HT-29 (cell line): ENCODE measurements around the gene ZBTB7A. TPM values are rescaled to one million over a fixed set of nuclear protein-coding genes. Genes with fewer than 3 reads are reported as not detected.

Experiments
- DNase-seq: peaks from one replicate; pipeline ENCODE4 v3.0.0-alpha.2; 2015; ENCODE audit warnings: low spot score
- total RNA-seq: library from RNA; depleted of rRNA; stranded (reverse); fragments of >200 nt; shearing (Covaris generic); gene quantifications from 2 replicates; pipeline ENCODE4 v1.2.3, GENCODE V29; 2014; rRNA removed

Gene ZBTB7A
- 67.4 and 72.7 TPM in 2 replicates for total RNA-seq

- peak; percentile 66 for DNase-seq
These were observed at the start of gene ZBTB7A for GRCh38 chr19:4066682-4067395. Gene ZBTB7A, minus strand, starts transcription at chr19:4066899. Its CDS starts 11,667 bp downstream, at chr19:4055232.

- DNase-seq: no peak
These were observed 49.2 kb upstream of the ZBTB7A start for GRCh38 chr19:4115818-4116385.

GRCh38 chr19:4115050-4115817 is 48.5 kb upstream of the ZBTB7A start:
- DNase-seq: no peak

- no peak for DNase-seq
These were observed 47.5 kb upstream of the ZBTB7A start for GRCh38 chr19:4114181-4114580.

GRCh38 chr19:4113398-4114088 is 46.8 kb upstream of the ZBTB7A start:
- no peak for DNase-seq

- no peak for DNase-seq
These were observed 45.7 kb upstream of the ZBTB7A start for GRCh38 chr19:4112367-4112766.

GRCh38 chr19:4109626-4109945 is 42.9 kb upstream of the ZBTB7A start:
- DNase-seq: no peak

- no peak for DNase-seq
These were observed 42.3 kb upstream of the ZBTB7A start for GRCh38 chr19:4108767-4109625.

GRCh38 chr19:4103080-4103433 is 36.4 kb upstream of the ZBTB7A start:
- DNase-seq: no peak

- no peak for DNase-seq
These were observed 35.8 kb upstream of the ZBTB7A start for GRCh38 chr19:4102339-4103079.

GRCh38 chr19:4101496-4101770 is 34.7 kb upstream of the ZBTB7A start:
- no peak for DNase-seq

GRCh38 chr19:4100647-4101495 is 34.2 kb upstream of the ZBTB7A start:
- DNase-seq: no peak

- DNase-seq: no peak
These were observed 32.5 kb upstream of the ZBTB7A start for GRCh38 chr19:4099041-4099764.

GRCh38 chr19:4098493-4098892 is 31.8 kb upstream of the ZBTB7A start:
- DNase-seq: no peak

GRCh38 chr19:4097501-4097900 is 30.8 kb upstream of the ZBTB7A start:
- DNase-seq: no peak

GRCh38 chr19:4096049-4096892 is 29.6 kb upstream of the ZBTB7A start:
- DNase-seq: no peak

GRCh38 chr19:4095488-4095844 is 28.8 kb upstream of the ZBTB7A start:
- DNase-seq: no peak

- DNase-seq: peak; percentile 44
These were observed 28.2 kb upstream of the ZBTB7A start for GRCh38 chr19:4094761-4095487.
